MCF 10A (cell line): ENCODE data around the gene GPHN. TPM values are rescaled to one million over a fixed set of nuclear protein-coding genes. Genes with fewer than 3 reads are reported as not detected.
"Not testable (repeated sequence)": the region's sequence is repeated elsewhere in the genome, so short reads cannot be mapped to it uniquely, and the experiment has no call there.

ENCODE experiments used
- BruUV-seq: library from RNA; stranded (reverse); fragments of 400-500 nt; replicated peaks from 2 replicates; lab custom pipeline; 2021; lab: Mats Ljungman, UMichigan
- CTCF ChIA-PET: fragments of 300-600 bp; sonication (Branson Sonifier 250); formaldehyde crosslinking; extraction: SDS; loops from one replicate; lab custom pipeline; 2021; ENCODE audit warnings: antibody characterized with exemption, inconsistent platforms; lab: Yijun Ruan, JAX
- POLR2A ChIA-PET: fragments of 300-600, 350-650 bp; sonication (Branson Sonifier 250); formaldehyde crosslinking; extraction: SDS; loops from one replicate; lab custom pipeline; 2020; ENCODE audit warnings: antibody characterized with exemption, inconsistent platforms; lab: Yijun Ruan, JAX
- DNase-seq: peaks from one replicate; pipeline ENCODE4 v3.0.0-alpha.2; 2018; ENCODE audit not compliant: unreplicated experiment
- H3K27ac Mint-ChIP-seq: one replicate; pipeline ENCODE4 v1.8.0; 2022; ENCODE audit warnings: mild to moderate bottlenecking, low read depth, mixed read lengths; ENCODE audit not compliant: unreplicated experiment
- H3K27me3 Mint-ChIP-seq: one replicate; pipeline ENCODE4 v1.8.0; 2022; ENCODE audit warnings: mixed read lengths; ENCODE audit not compliant: insufficient read depth, unreplicated experiment
- H3K36me3 Mint-ChIP-seq: one replicate; pipeline ENCODE4 v1.8.0; 2022; ENCODE audit warnings: mild to moderate bottlenecking, moderate library complexity, mixed read lengths; ENCODE audit not compliant: insufficient read depth, unreplicated experiment
- H3K4me1 Mint-ChIP-seq: one replicate; pipeline ENCODE4 v1.8.0; 2022; ENCODE audit warnings: mixed read lengths; ENCODE audit not compliant: insufficient read depth, unreplicated experiment
- H3K4me3 Mint-ChIP-seq: one replicate; pipeline ENCODE4 v1.8.0; 2022; ENCODE audit warnings: mild to moderate bottlenecking, moderate library complexity, mixed read lengths; ENCODE audit not compliant: unreplicated experiment
- H3K9me3 Mint-ChIP-seq: one replicate; pipeline ENCODE4 v1.8.0; 2022; ENCODE audit warnings: mixed read lengths; ENCODE audit not compliant: unreplicated experiment
- CTCF ChIP-seq: fragments of 200-600 bp; IDR thresholded peaks from one replicate; pipeline ENCODE4 v1.8.0; 2022; ENCODE audit warnings: antibody characterized with exemption, mild to moderate bottlenecking; ENCODE audit not compliant: unreplicated experiment
- intact Hi-C: fragments of 100-400 bp; cut with micrococcal nuclease; formaldehyde crosslinking; loops from 2 replicates; pipeline ENCODE4 v1.14.1; 2022
- total RNA-seq: library from RNA; stranded (reverse); gene quantifications from 2 replicates; pipeline ENCODE4 v1.2.3, GENCODE V29; 2022

Gene GPHN
- total RNA-seq, 1 experiment from 2014 or later = 26.8 TPM

GRCh38 chr14:66543996-66544395 is 36.0 kb downstream of the GPHN start:
- no peaks in the 10 kb centered on the region for H3K27me3 Mint-ChIP-seq
- no peak for TF ChIP-seq CTCF
- H3K27ac Mint-ChIP-seq = no peak overlapping the region
- ChIA-PET POLR2A (no interaction called here), CTCF (no interaction called here)
- H3K4me1 Mint-ChIP-seq = no peaks in the 10 kb centered on the region
- BruUV-seq = no TSS peak
- DNase-seq = no peak
- H3K4me3 Mint-ChIP-seq = no peak overlapping the region
- intact Hi-C loops = no loop called here
- H3K36me3 Mint-ChIP-seq = no peaks in the 10 kb centered on the region
- H3K9me3 Mint-ChIP-seq = no peaks in the 10 kb centered on the region

GRCh38 chr14:66545191-66545590 is 37.2 kb downstream of the GPHN start:
- H3K27ac Mint-ChIP-seq, H3K4me3 Mint-ChIP-seq, CTCF ChIA-PET, intact Hi-C loops, H3K36me3 Mint-ChIP-seq, DNase-seq, POLR2A ChIA-PET, H3K9me3 Mint-ChIP-seq, BruUV-seq, H3K4me1 Mint-ChIP-seq, H3K27me3 Mint-ChIP-seq: not testable (repeated sequence)

GRCh38 chr14:66545751-66546150 is 37.8 kb downstream of the GPHN start:
- POLR2A ChIA-PET, H3K36me3 Mint-ChIP-seq, CTCF ChIA-PET, BruUV-seq, H3K9me3 Mint-ChIP-seq, H3K27ac Mint-ChIP-seq, H3K4me3 Mint-ChIP-seq, H3K27me3 Mint-ChIP-seq, DNase-seq, intact Hi-C loops, H3K4me1 Mint-ChIP-seq: not testable (repeated sequence)

GRCh38 chr14:66563731-66564130 is 55.8 kb downstream of the GPHN start:
- no peak for DNase-seq
- H3K4me1 Mint-ChIP-seq = no peaks in the 10 kb centered on the region
- ChIA-PET POLR2A (interaction anchor here (1.7 kb wide), 1 partner anchor 56 kb away, joined by 4 read pairs; the partner anchor contains the start of gene GPHN), CTCF (interaction anchor here (0.6 kb wide), 2 partner anchors 68 to 228 kb away, joined by 3 read pairs; no protein-coding TSS in a partner anchor)
- peaks cover 7% of the 10 kb centered on the region for H3K36me3 Mint-ChIP-seq
- intact Hi-C loops = no loop called here
- H3K27me3 Mint-ChIP-seq = no peaks in the 10 kb centered on the region
- TF ChIP-seq CTCF = no peak
- H3K9me3 Mint-ChIP-seq = no peaks in the 10 kb centered on the region
- H3K27ac Mint-ChIP-seq = no peak overlapping the region
- no peak overlapping the region for H3K4me3 Mint-ChIP-seq
- BruUV-seq = no TSS peak

GRCh38 chr14:66568220-66568619 is 60.3 kb downstream of the GPHN start:
- Mint-ChIP-seq H3K36me3 (no peaks in the 10 kb centered on the region), H3K9me3 (no peaks in the 10 kb centered on the region), H3K4me1 (peaks cover 5% of the 10 kb centered on the region), H3K4me3 (no peak overlapping the region), H3K27ac (no peak overlapping the region), H3K27me3 (no peaks in the 10 kb centered on the region)
- intact Hi-C loops = loop anchor here (1.0 kb wide), 1 partner anchor 73 kb away; no protein-coding TSS in a partner anchor
- ChIA-PET POLR2A (interaction anchor here (0.9 kb wide), 1 partner anchor 60 kb away, joined by 3 read pairs; the partner anchor contains the start of gene GPHN), CTCF (interaction anchor here (0.7 to 2.3 kb wide), 2 partner anchors 15 to 71 kb away, joined by 3 to 9 read pairs; no protein-coding TSS in a partner anchor)
- DNase-seq = no peak
- BruUV-seq = no TSS peak
- no peak for TF ChIP-seq CTCF
